A673 (cell line): ENCODE results near the gene EHMT1. TPM values are rescaled to one million over a fixed set of nuclear protein-coding genes. Genes with fewer than 3 reads are reported as not detected.
A peak's percentile ranks its signal among the peaks of the same experiment; 100 is the strongest.

ENCODE experiments used
- BruUV-seq: library from RNA; stranded (reverse); fragments of 400-500 nt; replicated peaks from 2 replicates; lab custom pipeline; 2021; lab: Mats Ljungman, UMichigan
- CTCF ChIA-PET: fragments of 300-600 bp; sonication (Branson Sonifier 250); formaldehyde crosslinking; loops from one replicate; lab custom pipeline; 2022; ENCODE audit warnings: antibody characterized with exemption; lab: Charles Lee
- POLR2A ChIA-PET: fragments of 300-600 bp; sonication (Branson Sonifier 250); formaldehyde crosslinking; loops from one replicate; lab custom pipeline; 2022; ENCODE audit warnings: antibody characterized with exemption; ENCODE audit not compliant: low non-redundant PET; lab: Charles Lee
- DNase-seq: peaks from one replicate; pipeline ENCODE4 v3.0.0-alpha.2; 2015; ENCODE audit warnings: low spot score
- H3K27ac ChIP-seq: fragments of 200-600 bp; sonication (generic); 2 replicates; pipeline ENCODE4 v1.5.1; 2016; ENCODE audit warnings: mixed run types, low read depth, mild to moderate bottlenecking, mixed read lengths, antibody characterized with exemption, low read length; ENCODE audit not compliant: poor library complexity, severe bottlenecking
- H3K27me3 ChIP-seq: fragments of 200-600 bp; sonication (generic); replicated peaks from 2 replicates; pipeline ENCODE4 v1.6.1; 2017; ENCODE audit warnings: mixed run types, low read depth, mild to moderate bottlenecking, mixed read lengths, antibody characterized with exemption, low read length; ENCODE audit not compliant: insufficient read depth, poor library complexity
- H3K36me3 ChIP-seq: fragments of 200-600 bp; sonication (generic); 2 replicates; pipeline ENCODE4 v1.6.1; 2016; ENCODE audit warnings: mixed run types, mild to moderate bottlenecking, mixed read lengths, antibody characterized with exemption, low read length; ENCODE audit not compliant: insufficient read depth, poor library complexity, severe bottlenecking
- H3K4me1 ChIP-seq: fragments of 200-600 bp; sonication (generic); 2 replicates; pipeline ENCODE4 v1.6.1; 2017; ENCODE audit warnings: mixed run types, mild to moderate bottlenecking, mixed read lengths, antibody characterized with exemption, low read length; ENCODE audit not compliant: insufficient read depth, poor library complexity, severe bottlenecking
- H3K4me3 ChIP-seq: fragments of 200-600 bp; sonication (generic); 2 replicates; pipeline ENCODE4 v1.5.1; 2016; ENCODE audit warnings: low read depth, mixed run types, mild to moderate bottlenecking, mixed read lengths, low read length; ENCODE audit not compliant: poor library complexity, severe bottlenecking
- H3K9me3 ChIP-seq: fragments of 200-600 bp; sonication (generic); 2 replicates; pipeline ENCODE4 v1.6.1; 2016; ENCODE audit warnings: mixed run types, low read depth, mild to moderate bottlenecking, mixed read lengths, antibody characterized with exemption, low read length; ENCODE audit not compliant: poor library complexity, severe bottlenecking
- EZH2 ChIP-seq: fragments of 200-600 bp; sonication (generic); IDR thresholded peaks from 2 replicates; pipeline ENCODE4 v1.6.1; 2017; ENCODE audit warnings: borderline replicate concordance, low read depth, mild to moderate bottlenecking, mixed read lengths, antibody characterized with exemption, low read length; ENCODE audit not compliant: poor library complexity, severe bottlenecking
- intact Hi-C: fragments of 100-400 bp; cut with micrococcal nuclease; formaldehyde crosslinking; loops from one replicate; pipeline ENCODE4 v1.10.0; 2022; ENCODE audit not compliant: unreplicated experiment
- total RNA-seq: library from RNA; stranded (reverse); gene quantifications from 2 replicates; pipeline ENCODE4 v1.2.3, GENCODE V29; 2021
- TF ChIP-seq, protein P1 (sequence below): fragments of 300-800, 200-600 bp; sonication (generic); conservative IDR thresholded peaks from 2 replicates; pipeline ENCODE4 v1.5.1; 2017; ENCODE audit warnings: low read depth, mild to moderate bottlenecking, antibody characterized with exemption, low read length, moderate library complexity, mixed read lengths

The EHMT1 gene
- total RNA-seq, 1 experiment from 2014 or later = 115 TPM

GRCh38 chr9:137671196-137671538 lies 52.4 kb downstream of the EHMT1 start:
- H3K9me3 ChIP-seq = no peaks in the 10 kb centered on the region
- peak overlapping the region; percentile 20 for H3K27ac ChIP-seq
- DNase-seq = no peak
- ChIA-PET CTCF (no interaction called here), POLR2A (no interaction called here)
- no TSS peak for BruUV-seq
- peaks cover 32% of the 10 kb centered on the region for H3K4me1 ChIP-seq
- H3K36me3 ChIP-seq = no peaks in the 10 kb centered on the region
- intact Hi-C loops = loop anchor here (5.0 kb wide), 1 partner anchor 441 kb away; no protein-coding TSS in a partner anchor
- TF ChIP-seq, protein P1, sequence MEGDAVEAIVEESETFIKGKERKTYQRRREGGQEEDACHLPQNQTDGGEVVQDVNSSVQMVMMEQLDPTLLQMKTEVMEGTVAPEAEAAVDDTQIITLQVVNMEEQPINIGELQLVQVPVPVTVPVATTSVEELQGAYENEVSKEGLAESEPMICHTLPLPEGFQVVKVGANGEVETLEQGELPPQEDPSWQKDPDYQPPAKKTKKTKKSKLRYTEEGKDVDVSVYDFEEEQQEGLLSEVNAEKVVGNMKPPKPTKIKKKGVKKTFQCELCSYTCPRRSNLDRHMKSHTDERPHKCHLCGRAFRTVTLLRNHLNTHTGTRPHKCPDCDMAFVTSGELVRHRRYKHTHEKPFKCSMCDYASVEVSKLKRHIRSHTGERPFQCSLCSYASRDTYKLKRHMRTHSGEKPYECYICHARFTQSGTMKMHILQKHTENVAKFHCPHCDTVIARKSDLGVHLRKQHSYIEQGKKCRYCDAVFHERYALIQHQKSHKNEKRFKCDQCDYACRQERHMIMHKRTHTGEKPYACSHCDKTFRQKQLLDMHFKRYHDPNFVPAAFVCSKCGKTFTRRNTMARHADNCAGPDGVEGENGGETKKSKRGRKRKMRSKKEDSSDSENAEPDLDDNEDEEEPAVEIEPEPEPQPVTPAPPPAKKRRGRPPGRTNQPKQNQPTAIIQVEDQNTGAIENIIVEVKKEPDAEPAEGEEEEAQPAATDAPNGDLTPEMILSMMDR = no peak
- no peak for TF ChIP-seq EZH2
- H3K27me3 ChIP-seq = no peaks in the 10 kb centered on the region
- no peak overlapping the region for H3K4me3 ChIP-seq

DNA sequence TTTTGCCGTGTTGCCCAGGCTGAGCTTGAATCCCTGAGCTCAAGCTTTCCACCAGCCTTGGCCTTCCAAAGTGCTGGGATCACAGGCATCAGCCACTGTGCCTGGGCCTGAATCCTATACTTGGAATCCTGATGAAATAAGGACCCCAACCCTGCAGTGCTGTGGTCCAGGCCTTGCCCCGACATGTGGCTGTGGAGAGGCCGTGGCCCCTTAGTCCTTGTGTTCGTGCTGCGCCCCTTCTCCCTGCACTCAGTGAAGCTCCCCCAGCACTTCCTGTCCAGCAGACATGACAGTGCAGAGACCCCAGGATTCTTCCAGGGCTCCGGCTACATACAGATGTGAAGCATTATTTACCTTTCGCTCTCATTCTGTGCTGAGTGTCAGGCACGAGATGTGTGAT lies 52.9 kb downstream of the EHMT1 start:
- DNase-seq = no peak
- no peak overlapping the region for H3K27ac ChIP-seq
- no peak overlapping the region for H3K4me3 ChIP-seq
- CTCF ChIA-PET = interaction anchor here (0.6 kb wide), 1 partner anchor 442 kb away, joined by 3 read pairs; no protein-coding TSS in a partner anchor
- H3K27me3 ChIP-seq = no peaks in the 10 kb centered on the region
- intact Hi-C loops = loop anchor here (5.0 kb wide), 1 partner anchor 441 kb away; no protein-coding TSS in a partner anchor
- H3K9me3 ChIP-seq = no peaks in the 10 kb centered on the region
- POLR2A ChIA-PET = no interaction called here
- BruUV-seq = no TSS peak
- no peaks in the 10 kb centered on the region for H3K36me3 ChIP-seq
- TF ChIP-seq, protein P1 = no peak
- TF ChIP-seq EZH2 = no peak
- H3K4me1 ChIP-seq = peaks cover 27% of the 10 kb centered on the region

DNA sequence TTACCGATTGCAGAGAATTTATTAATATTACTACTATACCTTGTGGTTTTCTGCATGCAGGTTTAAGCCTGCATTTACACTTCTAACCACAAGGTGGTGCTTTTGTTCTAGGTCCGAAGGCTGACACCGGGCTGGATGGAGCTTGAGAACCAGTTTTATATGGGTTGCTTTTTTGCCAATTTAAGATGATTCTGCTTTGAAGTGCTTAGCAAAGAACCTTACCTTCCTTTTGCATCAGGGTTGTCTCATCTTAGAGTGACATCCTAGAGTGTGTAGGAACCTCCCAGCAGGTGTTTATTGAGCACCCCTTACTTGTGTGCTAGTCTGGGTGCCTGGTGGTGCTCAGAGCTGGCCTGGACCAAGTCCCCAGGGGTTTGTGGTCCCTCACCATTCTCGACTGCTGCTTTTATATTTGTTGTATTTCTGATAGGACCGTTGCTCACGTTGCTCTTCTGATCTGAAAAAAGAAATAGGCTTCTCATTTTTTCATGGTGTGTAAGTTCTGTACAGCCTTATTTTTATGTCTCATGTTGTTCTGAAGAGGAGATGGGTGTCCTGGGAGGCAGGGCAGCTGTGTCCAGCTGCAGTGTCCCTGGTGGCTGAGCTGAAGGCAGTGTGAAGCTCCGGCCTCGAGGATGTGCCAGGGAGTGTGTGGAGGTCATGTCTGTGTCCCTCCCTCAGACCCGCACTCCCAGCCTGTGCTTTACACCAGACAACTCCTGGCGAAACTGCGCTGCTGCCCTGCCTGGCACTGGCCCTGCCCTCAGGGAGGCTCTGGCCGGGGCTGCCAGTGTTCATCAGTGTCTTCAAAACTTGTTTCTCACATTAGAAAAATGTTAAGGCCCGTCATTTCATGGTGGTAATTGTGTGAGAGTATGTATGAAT lies 54.3 kb downstream of the EHMT1 start:
- POLR2A ChIA-PET = no interaction called here
- BruUV-seq = no TSS peak
- H3K36me3 ChIP-seq = no peaks in the 10 kb centered on the region
- no peaks in the 10 kb centered on the region for H3K27me3 ChIP-seq
- CTCF ChIA-PET = interaction anchor here (0.6 to 1.0 kb wide), 2 partner anchors 16 to 613 kb away, joined by 6 to 8 read pairs; no protein-coding TSS in a partner anchor
- H3K9me3 ChIP-seq = no peaks in the 10 kb centered on the region
- H3K4me1 ChIP-seq = peaks cover 20% of the 10 kb centered on the region
- peak; percentile 78 for DNase-seq
- no peak overlapping the region for H3K27ac ChIP-seq
- H3K4me3 ChIP-seq = no peak overlapping the region
- TF ChIP-seq, protein P1 = peak; percentile 87
- no peak for TF ChIP-seq EZH2
- intact Hi-C loops = loop anchor here (5.0 kb wide), 1 partner anchor 439 kb away; no protein-coding TSS in a partner anchor
